Measurements from ENCODE around the gene CLDN34.

- TF ChIP-seq CTCF (optimal IDR thresholded peaks at IDR 0.05 in 1 of 3, IDR thresholded peaks at IDR 0.05 in 1 of 3, conservative IDR thresholded peaks at IDR 0.05 in 1 of 3; ENCODE audit: extremely low read depth in 1 of 3, insufficient read depth in 2 of 3, low read length in 3 of 3): no peak
- no peak for TF ChIP-seq EZH2 (IDR thresholded peaks at IDR 0.05; ENCODE audit: low read length)
These were observed 25.1 kb upstream of the CLDN34 start for GRCh38 chrX:9942086-9942485.

Measured in keratinocyte (primary cell).